GM23338 (cell line): ENCODE measurements around the gene STARD13.

Experiments used
- CREB1 ChIP-seq: fragments of 250-450 bp; sonication (Bioruptor Pico); IDR thresholded peaks from 2 replicates; pipeline ENCODE4 v1.5.0; 2020; ENCODE audit warnings: low read depth, mild to moderate bottlenecking, moderate library complexity
- EZH2 ChIP-seq: fragments of 200-600 bp; sonication (generic); IDR thresholded peaks from one replicate; pipeline ENCODE4 v1.8.0; 2017; ENCODE audit warnings: antibody characterized with exemption, mild to moderate bottlenecking, low read depth; ENCODE audit not compliant: unreplicated experiment
- EZH2phosphoT487 ChIP-seq: fragments of 200-600 bp; sonication (generic); IDR thresholded peaks from one replicate; pipeline ENCODE4 v1.8.1; 2018; ENCODE audit warnings: antibody characterized with exemption; ENCODE audit not compliant: unreplicated experiment
- JUNB ChIP-seq: IDR thresholded peaks from one replicate; pipeline ENCODE4 v1.6.1; 2016; ENCODE audit warnings: antibody characterized with exemption; ENCODE audit not compliant: unreplicated experiment
- POLR2AphosphoS5 ChIP-seq: IDR thresholded peaks from 2 replicates; pipeline ENCODE4 v1.6.1; 2016; ENCODE audit warnings: antibody characterized with exemption, low read depth
- TF ChIP-seq, protein P1 (sequence below), 2 experiments: fragments of 200-600 bp in 1 of 2; sonication (generic) in 1 of 2; conservative IDR thresholded peaks; 2 replicates each; pipeline versions ENCODE4 v1.5.1 to v1.6.1; 2016 to 2017; ENCODE audit warnings: antibody characterized with exemption in 2 of 2, low read depth in 2 of 2, mild to moderate bottlenecking in 2 of 2, moderate library complexity in 1 of 2
- TF ChIP-seq, protein P2 (sequence below): IDR thresholded peaks from one replicate; pipeline ENCODE4 v1.6.1; 2018; ENCODE audit warnings: antibody characterized with exemption; ENCODE audit not compliant: unreplicated experiment
- TF ChIP-seq, protein P3 (sequence below): IDR thresholded peaks from 2 replicates; pipeline ENCODE4 v1.6.1; 2016; ENCODE audit warnings: antibody characterized with exemption

DNA sequence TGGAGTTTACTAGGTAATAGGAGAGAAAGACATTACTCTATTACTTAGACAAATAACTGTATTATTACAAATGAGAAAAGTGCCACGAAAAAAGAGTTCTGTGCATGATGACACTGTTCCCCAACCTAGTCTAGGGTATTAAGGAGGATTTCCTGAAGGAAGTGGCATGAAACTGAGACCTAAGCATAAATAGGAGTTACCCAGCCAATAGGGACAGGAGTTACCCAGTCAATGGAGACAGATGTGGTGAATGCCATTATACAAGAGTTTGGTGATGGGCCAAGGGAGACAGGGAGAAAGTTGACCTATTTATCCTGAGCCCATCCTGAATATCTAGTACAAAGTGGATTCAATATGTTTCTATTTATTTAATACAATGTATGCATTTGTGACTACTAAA lies 203.9 kb downstream of the STARD13 start:
- TF ChIP-seq, protein P1, sequence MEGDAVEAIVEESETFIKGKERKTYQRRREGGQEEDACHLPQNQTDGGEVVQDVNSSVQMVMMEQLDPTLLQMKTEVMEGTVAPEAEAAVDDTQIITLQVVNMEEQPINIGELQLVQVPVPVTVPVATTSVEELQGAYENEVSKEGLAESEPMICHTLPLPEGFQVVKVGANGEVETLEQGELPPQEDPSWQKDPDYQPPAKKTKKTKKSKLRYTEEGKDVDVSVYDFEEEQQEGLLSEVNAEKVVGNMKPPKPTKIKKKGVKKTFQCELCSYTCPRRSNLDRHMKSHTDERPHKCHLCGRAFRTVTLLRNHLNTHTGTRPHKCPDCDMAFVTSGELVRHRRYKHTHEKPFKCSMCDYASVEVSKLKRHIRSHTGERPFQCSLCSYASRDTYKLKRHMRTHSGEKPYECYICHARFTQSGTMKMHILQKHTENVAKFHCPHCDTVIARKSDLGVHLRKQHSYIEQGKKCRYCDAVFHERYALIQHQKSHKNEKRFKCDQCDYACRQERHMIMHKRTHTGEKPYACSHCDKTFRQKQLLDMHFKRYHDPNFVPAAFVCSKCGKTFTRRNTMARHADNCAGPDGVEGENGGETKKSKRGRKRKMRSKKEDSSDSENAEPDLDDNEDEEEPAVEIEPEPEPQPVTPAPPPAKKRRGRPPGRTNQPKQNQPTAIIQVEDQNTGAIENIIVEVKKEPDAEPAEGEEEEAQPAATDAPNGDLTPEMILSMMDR (conservative IDR thresholded peaks at IDR 0.05; ENCODE audit: low read depth in 2 of 2), result no peak
- TF ChIP-seq EZH2, result no peak
- no peak for TF ChIP-seq JUNB
- no peak for TF ChIP-seq CREB1 (CRISPR knock-in tag)
- no peak for TF ChIP-seq POLR2AphosphoS5
- TF ChIP-seq, protein P2, sequence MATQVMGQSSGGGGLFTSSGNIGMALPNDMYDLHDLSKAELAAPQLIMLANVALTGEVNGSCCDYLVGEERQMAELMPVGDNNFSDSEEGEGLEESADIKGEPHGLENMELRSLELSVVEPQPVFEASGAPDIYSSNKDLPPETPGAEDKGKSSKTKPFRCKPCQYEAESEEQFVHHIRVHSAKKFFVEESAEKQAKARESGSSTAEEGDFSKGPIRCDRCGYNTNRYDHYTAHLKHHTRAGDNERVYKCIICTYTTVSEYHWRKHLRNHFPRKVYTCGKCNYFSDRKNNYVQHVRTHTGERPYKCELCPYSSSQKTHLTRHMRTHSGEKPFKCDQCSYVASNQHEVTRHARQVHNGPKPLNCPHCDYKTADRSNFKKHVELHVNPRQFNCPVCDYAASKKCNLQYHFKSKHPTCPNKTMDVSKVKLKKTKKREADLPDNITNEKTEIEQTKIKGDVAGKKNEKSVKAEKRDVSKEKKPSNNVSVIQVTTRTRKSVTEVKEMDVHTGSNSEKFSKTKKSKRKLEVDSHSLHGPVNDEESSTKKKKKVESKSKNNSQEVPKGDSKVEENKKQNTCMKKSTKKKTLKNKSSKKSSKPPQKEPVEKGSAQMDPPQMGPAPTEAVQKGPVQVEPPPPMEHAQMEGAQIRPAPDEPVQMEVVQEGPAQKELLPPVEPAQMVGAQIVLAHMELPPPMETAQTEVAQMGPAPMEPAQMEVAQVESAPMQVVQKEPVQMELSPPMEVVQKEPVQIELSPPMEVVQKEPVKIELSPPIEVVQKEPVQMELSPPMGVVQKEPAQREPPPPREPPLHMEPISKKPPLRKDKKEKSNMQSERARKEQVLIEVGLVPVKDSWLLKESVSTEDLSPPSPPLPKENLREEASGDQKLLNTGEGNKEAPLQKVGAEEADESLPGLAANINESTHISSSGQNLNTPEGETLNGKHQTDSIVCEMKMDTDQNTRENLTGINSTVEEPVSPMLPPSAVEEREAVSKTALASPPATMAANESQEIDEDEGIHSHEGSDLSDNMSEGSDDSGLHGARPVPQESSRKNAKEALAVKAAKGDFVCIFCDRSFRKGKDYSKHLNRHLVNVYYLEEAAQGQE, result no peak
- TF ChIP-seq, protein P3, sequence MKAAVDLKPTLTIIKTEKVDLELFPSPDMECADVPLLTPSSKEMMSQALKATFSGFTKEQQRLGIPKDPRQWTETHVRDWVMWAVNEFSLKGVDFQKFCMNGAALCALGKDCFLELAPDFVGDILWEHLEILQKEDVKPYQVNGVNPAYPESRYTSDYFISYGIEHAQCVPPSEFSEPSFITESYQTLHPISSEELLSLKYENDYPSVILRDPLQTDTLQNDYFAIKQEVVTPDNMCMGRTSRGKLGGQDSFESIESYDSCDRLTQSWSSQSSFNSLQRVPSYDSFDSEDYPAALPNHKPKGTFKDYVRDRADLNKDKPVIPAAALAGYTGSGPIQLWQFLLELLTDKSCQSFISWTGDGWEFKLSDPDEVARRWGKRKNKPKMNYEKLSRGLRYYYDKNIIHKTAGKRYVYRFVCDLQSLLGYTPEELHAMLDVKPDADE, result no peak
- TF ChIP-seq EZH2phosphoT487, result no peak
